GM23338 (cell line): ENCODE measurements around the gene DDX39A. TPM values are rescaled to one million over a fixed set of nuclear protein-coding genes. Genes with fewer than 3 reads are reported as not detected.

Experiments used
- ATAC-seq: fragments of 200-7000 bp; cut with Tn5 transposase; 3 replicates; pipeline ENCODE4 v1.9.1; 2020
- DNase-seq: peaks from one replicate; pipeline ENCODE4 v3.0.0-alpha.2; 2015; ENCODE audit warnings: low spot score
- H2AFZ ChIP-seq: fragments of 200-600 bp; sonication (generic); 2 replicates; pipeline ENCODE4 v1.8.0; 2016; ENCODE audit warnings: antibody characterized with exemption, mild to moderate bottlenecking, moderate library complexity
- H3F3A ChIP-seq: fragments of 200-600 bp; sonication (generic); replicated peaks from 2 replicates; pipeline ENCODE4 v1.8.0; 2017; ENCODE audit warnings: antibody characterized with exemption, mixed run types, low read depth
- H3K27ac ChIP-seq: fragments of 200-600 bp; sonication (generic); 2 replicates; pipeline ENCODE4 v1.6.1; 2016; ENCODE audit warnings: low read depth
- H3K27me3 ChIP-seq: fragments of 200-600 bp; sonication (generic); 2 replicates; pipeline ENCODE4 v1.8.0; 2016; ENCODE audit warnings: mild to moderate bottlenecking, mixed run types, moderate library complexity; ENCODE audit not compliant: insufficient read depth
- H3K36me3 ChIP-seq: fragments of 200-600 bp; sonication (generic); 2 replicates; pipeline ENCODE4 v1.8.0; 2016; ENCODE audit warnings: mild to moderate bottlenecking; ENCODE audit not compliant: insufficient read depth
- H3K4me1 ChIP-seq: fragments of 200-600 bp; sonication (generic); 2 replicates; pipeline ENCODE4 v1.8.0; 2016; ENCODE audit warnings: mild to moderate bottlenecking, moderate library complexity; ENCODE audit not compliant: insufficient read depth
- H3K4me2 ChIP-seq: fragments of 200-600 bp; sonication (generic); 2 replicates; pipeline ENCODE4 v1.7.1; 2017; ENCODE audit warnings: mixed run types
- H3K4me3 ChIP-seq: fragments of 200-600 bp; sonication (generic); 2 replicates; pipeline ENCODE4 v1.6.1; 2016; ENCODE audit warnings: mixed run types
- H3K79me2 ChIP-seq: fragments of 200-600 bp; sonication (generic); replicated peaks from 2 replicates; pipeline ENCODE4 v1.8.0; 2017; ENCODE audit warnings: mild to moderate bottlenecking; ENCODE audit not compliant: insufficient read depth
- H3K9me2 ChIP-seq: fragments of 200-600 bp; sonication (generic); 2 replicates; pipeline ENCODE4 v1.8.0; 2017; ENCODE audit not compliant: insufficient read depth
- H4K20me1 ChIP-seq: fragments of 200-600 bp; sonication (generic); replicated peaks from 2 replicates; pipeline ENCODE4 v1.8.0; 2017; ENCODE audit warnings: mild to moderate bottlenecking; ENCODE audit not compliant: insufficient read depth
- H3K27ac Mint-ChIP-seq: 2 replicates; pipeline ENCODE4 v1.8.0; 2020; ENCODE audit warnings: inconsistent platforms, mild to moderate bottlenecking, moderate library complexity, mixed read lengths
- H3K27me3 Mint-ChIP-seq: 3 replicates; pipeline ENCODE4 v1.8.0; 2022; ENCODE audit warnings: low read depth, mild to moderate bottlenecking, moderate library complexity, mixed read lengths, inconsistent platforms; ENCODE audit not compliant: insufficient read depth, poor library complexity
- H3K36me3 Mint-ChIP-seq: 3 replicates; pipeline ENCODE4 v1.8.0; 2021; ENCODE audit warnings: low read depth, mild to moderate bottlenecking, inconsistent platforms, moderate library complexity, mixed read lengths
- H3K4me1 Mint-ChIP-seq: 3 replicates; pipeline ENCODE4 v1.8.0; 2020; ENCODE audit warnings: mild to moderate bottlenecking, inconsistent platforms, mixed read lengths
- H3K4me3 Mint-ChIP-seq: 3 replicates; pipeline ENCODE4 v1.8.0; 2021; ENCODE audit warnings: moderate library complexity, mild to moderate bottlenecking, inconsistent platforms, mixed read lengths
- H3K9me3 Mint-ChIP-seq: 3 replicates; pipeline ENCODE4 v1.8.0; 2020; ENCODE audit warnings: moderate library complexity, mild to moderate bottlenecking, inconsistent platforms, mixed read lengths
- CTCF ChIP-seq, 2 experiments: fragments of 200-600 bp in 1 of 2; sonication (generic) in 1 of 2; conservative IDR thresholded peaks; 2 replicates each; pipeline versions ENCODE4 v1.5.1 to v1.6.1; 2016 to 2017; ENCODE audit warnings: antibody characterized with exemption in 2 of 2, low read depth in 2 of 2, mild to moderate bottlenecking in 2 of 2, moderate library complexity in 1 of 2
- EZH2 ChIP-seq: fragments of 200-600 bp; sonication (generic); IDR thresholded peaks from one replicate; pipeline ENCODE4 v1.8.0; 2017; ENCODE audit warnings: antibody characterized with exemption, mild to moderate bottlenecking, low read depth; ENCODE audit not compliant: unreplicated experiment
- EZH2phosphoT487 ChIP-seq: fragments of 200-600 bp; sonication (generic); IDR thresholded peaks from one replicate; pipeline ENCODE4 v1.8.1; 2018; ENCODE audit warnings: antibody characterized with exemption; ENCODE audit not compliant: unreplicated experiment
- POLR2AphosphoS5 ChIP-seq: IDR thresholded peaks from 2 replicates; pipeline ENCODE4 v1.6.1; 2016; ENCODE audit warnings: antibody characterized with exemption, low read depth
- STAT1 ChIP-seq: IDR thresholded peaks from one replicate; pipeline ENCODE4 v1.6.1; 2016; ENCODE audit warnings: antibody characterized with exemption; ENCODE audit not compliant: unreplicated experiment
- ZNF114 ChIP-seq: fragments of 250-450 bp; sonication (Bioruptor Pico); IDR thresholded peaks from 2 replicates; pipeline ENCODE4 v1.5.0; 2020; ENCODE audit warnings: mild to moderate bottlenecking, moderate library complexity
- ZNF331 ChIP-seq: fragments of 250-450 bp; sonication (Bioruptor Pico); IDR thresholded peaks from 2 replicates; pipeline ENCODE4 v1.5.0; 2020; ENCODE audit warnings: low read depth, mild to moderate bottlenecking, moderate library complexity
- polyA plus RNA-seq: library from polyadenylated mRNA; unstranded; fragments of >200 nt; fragmentation: Nextera tagmentation; extraction: Ambion mirVana; gene quantifications from 2 replicates; pipeline ENCODE4 v1.2.1, GENCODE V29; 2016
- total RNA-seq: library from RNA; depleted of rRNA; stranded (reverse); fragments of >200 nt; shearing (Covaris generic); gene quantifications from 2 replicates; pipeline ENCODE4 v1.2.3, GENCODE V29; 2014

Gene DDX39A
- total and polyA plus RNA-seq, 2 experiments from 2014 or later, result 195 to 196 TPM

- Histone ChIP-seq H3K4me3 (no peak overlapping the region), H2AFZ (no peak overlapping the region), H3K4me2 (no peak overlapping the region), H3K4me1 (peaks cover 7% of the 10 kb centered on the region; the same call in 1 of the 2 replicates), H3K9me2 (no peaks in the 10 kb centered on the region), H4K20me1 (peaks cover 10% of the 10 kb centered on the region), H3K36me3 (no peaks in the 10 kb centered on the region), H3K27me3 (no peaks in the 10 kb centered on the region), H3K27ac (no peak overlapping the region), H3F3A (peaks cover 5% of the 10 kb centered on the region; the same call in 1 of the 2 replicates), H3K79me2 (peaks cover 54% of the 10 kb centered on the region)
- ATAC-seq (no peak), DNase-seq (no peak)
- Mint-ChIP-seq H3K4me1 (peaks cover 13% of the 10 kb centered on the region; the same call in 2 of the 3 replicates), H3K27ac (no peak overlapping the region), H3K4me3 (no peak overlapping the region), H3K9me3 (no peaks in the 10 kb centered on the region), H3K36me3 (peaks cover 11% of the 10 kb centered on the region), H3K27me3 (peaks cover 14% of the 10 kb centered on the region)
- TF ChIP-seq ZNF331 (CRISPR knock-in tag) (no peak), EZH2phosphoT487 (no peak)
These were observed 18.5 kb upstream of the DDX39A start for GRCh38 chr19:14437578-14438140.

GRCh38 chr19:14435320-14436050, 16.3 kb upstream of the DDX39A start:
- no peaks in the 10 kb centered on the region; the same call in 1 of the 2 replicates for H3K27me3 ChIP-seq
- H4K20me1 ChIP-seq, result peaks cover 9% of the 10 kb centered on the region
- no peak overlapping the region for H3K4me3 ChIP-seq
- Mint-ChIP-seq H3K27me3 (peaks cover 22% of the 10 kb centered on the region), H3K9me3 (0 out of 3 replicates have a peak, but pooled peaks cover 4% of the 10 kb centered on the region), H3K4me1 (peaks cover 13% of the 10 kb centered on the region; the same call in 2 of the 3 replicates), H3K36me3 (no peaks in the 10 kb centered on the region; the same call in 1 of the 3 replicates), H3K27ac (no peak overlapping the region), H3K4me3 (0 out of 3 replicates have a peak overlapping the region, but pooled peaks have one; percentile 32)
- H3K4me1 ChIP-seq, result peaks cover 12% of the 10 kb centered on the region; the same call in 1 of the 2 replicates
- no peak overlapping the region for H2AFZ ChIP-seq
- peaks cover 54% of the 10 kb centered on the region for H3K79me2 ChIP-seq
- no peak for ATAC-seq
- no peaks in the 10 kb centered on the region for H3K36me3 ChIP-seq
- no peak for DNase-seq
- peaks cover 12% of the 10 kb centered on the region; the same call in 1 of the 2 replicates for H3F3A ChIP-seq
- no peak for TF ChIP-seq POLR2AphosphoS5
- no peak for TF ChIP-seq STAT1
- TF ChIP-seq CTCF (conservative IDR thresholded peaks at IDR 0.05; ENCODE audit: low read depth in 2 of 2), result no peak
- TF ChIP-seq ZNF114 (CRISPR knock-in tag), result no peak
- no peak for TF ChIP-seq EZH2
- no peak overlapping the region for H3K27ac ChIP-seq
- no peaks in the 10 kb centered on the region for H3K9me2 ChIP-seq
- no peak overlapping the region for H3K4me2 ChIP-seq
